HEK293 (cell line): ENCODE results near the gene HEMK1.

Source experiments
- CTCF ChIA-PET: fragments of 350-600 bp; formaldehyde crosslinking; extraction: SDS; loops from one replicate; lab custom pipeline; 2021; ENCODE audit warnings: antibody characterized with exemption; lab: Yijun Ruan, JAX
- POLR2A ChIA-PET: fragments of 300-600 bp; formaldehyde crosslinking; extraction: SDS; loops from one replicate; lab custom pipeline; 2020; ENCODE audit warnings: antibody characterized with exemption, inconsistent platforms; lab: Yijun Ruan, JAX
- H3K27ac ChIP-seq: fragments of 200-500 bp; sonication (Bioruptor generic); 2 replicates; pipeline ENCODE4 v1.5.1; 2014; ENCODE audit warnings: low read depth, low read length, control low read depth, inconsistent platforms; ENCODE audit errors: extremely low read depth
- H3K36me3 ChIP-seq, 2 experiments: fragments of 200-500 bp in 1 of 2; sonication (Bioruptor generic) in 1 of 2; 1 replicate in 1 of 2; 2 replicates in 1 of 2; pipeline ENCODE4 v1.5.1; 2014 to 2017; ENCODE audit warnings: inconsistent platforms in 2 of 2, low read length in 2 of 2; ENCODE audit not compliant: control insufficient read depth in 2 of 2, insufficient read depth in 1 of 2
- H3K4me1 ChIP-seq: fragments of 200-500 bp; sonication (Bioruptor generic); 2 replicates; pipeline ENCODE4 v1.5.1; 2014; ENCODE audit warnings: mild to moderate bottlenecking, low read length, inconsistent platforms; ENCODE audit not compliant: control insufficient read depth, insufficient read depth
- H3K4me3 ChIP-seq: 2 replicates; pipeline ENCODE4 v1.5.1; 2011; ENCODE audit warnings: low read depth, mild to moderate bottlenecking, control low read depth, low read length, moderate library complexity
- H3K9me3 ChIP-seq: fragments of 200-500 bp; sonication (Bioruptor generic); 2 replicates; pipeline ENCODE4 v1.5.1; 2014; ENCODE audit warnings: low read depth, low read length, inconsistent platforms; ENCODE audit not compliant: control insufficient read depth, insufficient read depth
- EGR2 ChIP-seq: fragments of 450-650 bp; formaldehyde crosslinking; IDR thresholded peaks from 2 replicates; pipeline ENCODE4 v1.5.1; 2016; ENCODE audit warnings: low read depth, missing biosample characterization, missing genetic modification characterization
- GFI1B ChIP-seq: fragments of 450-650 bp; formaldehyde crosslinking; IDR thresholded peaks from 2 replicates; pipeline ENCODE4 v1.5.1; 2016; ENCODE audit warnings: missing biosample characterization, missing genetic modification characterization
- HOXD13 ChIP-seq: sonication (generic); formaldehyde crosslinking; IDR thresholded peaks from 2 replicates; pipeline ENCODE4 v1.8.0; 2022; ENCODE audit warnings: missing genetic modification reagents, borderline replicate concordance
- KLF1 ChIP-seq: fragments of 450-650 bp; formaldehyde crosslinking; IDR thresholded peaks from 2 replicates; pipeline ENCODE4 v1.5.1; 2016; ENCODE audit warnings: missing biosample characterization, missing genetic modification characterization
- KLF16 ChIP-seq: fragments of 450-650 bp; formaldehyde crosslinking; IDR thresholded peaks from 2 replicates; pipeline ENCODE4 v1.5.1; 2017; ENCODE audit warnings: missing biosample characterization, missing genetic modification characterization
- KLF8 ChIP-seq: fragments of 450-650 bp; formaldehyde crosslinking; IDR thresholded peaks from 2 replicates; pipeline ENCODE4 v1.5.1; 2016; ENCODE audit warnings: missing biosample characterization, missing genetic modification characterization
- PRDM1 ChIP-seq: fragments of 450-650 bp; formaldehyde crosslinking; IDR thresholded peaks from 2 replicates; pipeline ENCODE4; 2016; ENCODE audit warnings: missing biosample characterization, missing genetic modification characterization
- TCF7L2 ChIP-seq: IDR thresholded peaks from 2 replicates; pipeline ENCODE4 v1.6.1; 2011; ENCODE audit warnings: low read depth, mild to moderate bottlenecking, inconsistent platforms, low read length, moderate library complexity, borderline replicate concordance
- YY2 ChIP-seq: fragments of 450-650 bp; formaldehyde crosslinking; IDR thresholded peaks from 2 replicates; pipeline ENCODE4 v1.5.1; 2016; ENCODE audit warnings: missing biosample characterization, missing genetic modification characterization
- ZBTB48 ChIP-seq: fragments of 450-650 bp; formaldehyde crosslinking; IDR thresholded peaks from 2 replicates; pipeline ENCODE4 v1.5.1; 2016; ENCODE audit warnings: missing biosample characterization, missing genetic modification characterization
- ZBTB8A ChIP-seq: fragments of 450-650 bp; formaldehyde crosslinking; IDR thresholded peaks from 2 replicates; pipeline ENCODE4 v1.5.1; 2016; ENCODE audit warnings: missing biosample characterization, missing genetic modification characterization
- ZFP37 ChIP-seq: fragments of 450-650 bp; formaldehyde crosslinking; IDR thresholded peaks from 2 replicates; pipeline ENCODE4 v1.5.1; 2016; ENCODE audit warnings: missing biosample characterization, missing genetic modification characterization
- ZIC2 ChIP-seq: fragments of 450-650 bp; formaldehyde crosslinking; IDR thresholded peaks from 2 replicates; pipeline ENCODE4 v1.5.1; 2016; ENCODE audit warnings: missing biosample characterization, missing genetic modification characterization
- ZNF114 ChIP-seq: fragments of 450-650 bp; formaldehyde crosslinking; IDR thresholded peaks from 2 replicates; pipeline ENCODE4 v1.5.0; 2017; ENCODE audit warnings: missing biosample characterization, missing genetic modification characterization
- ZNF133 ChIP-seq: fragments of 450-650 bp; formaldehyde crosslinking; IDR thresholded peaks from 2 replicates; pipeline ENCODE4 v1.5.1; 2016; ENCODE audit warnings: missing biosample characterization, missing genetic modification characterization
- ZNF292 ChIP-seq: fragments of 450-650 bp; formaldehyde crosslinking; IDR thresholded peaks from 2 replicates; pipeline ENCODE4 v1.5.1; 2016; ENCODE audit warnings: low read depth, missing biosample characterization, missing genetic modification characterization, borderline replicate concordance
- ZNF335 ChIP-seq: fragments of 450-650 bp; formaldehyde crosslinking; conservative IDR thresholded peaks from 2 replicates; pipeline ENCODE4 v1.5.1; 2016; ENCODE audit warnings: missing biosample characterization, missing genetic modification characterization
- ZNF416 ChIP-seq: fragments of 450-650 bp; formaldehyde crosslinking; IDR thresholded peaks from 2 replicates; pipeline ENCODE4 v1.5.1; 2016; ENCODE audit warnings: missing biosample characterization, missing genetic modification characterization
- ZNF510 ChIP-seq: fragments of 450-650 bp; formaldehyde crosslinking; IDR thresholded peaks from 2 replicates; pipeline ENCODE4 v1.5.1; 2018; ENCODE audit warnings: mild to moderate bottlenecking, missing genetic modification characterization, missing biosample characterization; ENCODE audit not compliant: insufficient replicate concordance
- ZNF521 ChIP-seq: fragments of 450-650 bp; formaldehyde crosslinking; IDR thresholded peaks from 2 replicates; pipeline ENCODE4 v1.5.1; 2017; ENCODE audit warnings: missing biosample characterization, mild to moderate bottlenecking, missing genetic modification characterization
- ZNF571 ChIP-seq: fragments of 450-650 bp; formaldehyde crosslinking; IDR thresholded peaks from 2 replicates; pipeline ENCODE4 v1.5.0; 2017; ENCODE audit warnings: missing biosample characterization, missing genetic modification characterization
- ZNF585B ChIP-seq: fragments of 450-650 bp; formaldehyde crosslinking; IDR thresholded peaks from 2 replicates; pipeline ENCODE4 v1.5.1; 2016; ENCODE audit warnings: missing biosample characterization, missing genetic modification characterization
- ZNF747 ChIP-seq: fragments of 450-650 bp; formaldehyde crosslinking; IDR thresholded peaks from 2 replicates; pipeline ENCODE4 v1.5.1; 2016; ENCODE audit warnings: missing biosample characterization, missing genetic modification characterization
- ZNF843 ChIP-seq: fragments of 450-650 bp; formaldehyde crosslinking; IDR thresholded peaks from 2 replicates; pipeline ENCODE4 v1.5.1; 2016; ENCODE audit warnings: missing biosample characterization, missing genetic modification characterization
- TF ChIP-seq, protein P1 (sequence below): fragments of 450-650 bp; formaldehyde crosslinking; optimal IDR thresholded peaks from 2 replicates; pipeline ENCODE3; 2016; ENCODE audit warnings: missing biosample characterization, mild to moderate bottlenecking, missing genetic modification characterization
- TF ChIP-seq, protein P2 (sequence below): fragments of 450-650 bp; formaldehyde crosslinking; IDR thresholded peaks from 2 replicates; pipeline ENCODE4 v1.5.0; 2017; ENCODE audit warnings: missing biosample characterization, missing genetic modification characterization, borderline replicate concordance
- TF ChIP-seq, protein P3 (sequence below): fragments of 450-650 bp; formaldehyde crosslinking; IDR thresholded peaks from 2 replicates; pipeline ENCODE4 v1.5.1; 2016; ENCODE audit warnings: missing biosample characterization, missing genetic modification characterization

Gene HEMK1

DNA sequence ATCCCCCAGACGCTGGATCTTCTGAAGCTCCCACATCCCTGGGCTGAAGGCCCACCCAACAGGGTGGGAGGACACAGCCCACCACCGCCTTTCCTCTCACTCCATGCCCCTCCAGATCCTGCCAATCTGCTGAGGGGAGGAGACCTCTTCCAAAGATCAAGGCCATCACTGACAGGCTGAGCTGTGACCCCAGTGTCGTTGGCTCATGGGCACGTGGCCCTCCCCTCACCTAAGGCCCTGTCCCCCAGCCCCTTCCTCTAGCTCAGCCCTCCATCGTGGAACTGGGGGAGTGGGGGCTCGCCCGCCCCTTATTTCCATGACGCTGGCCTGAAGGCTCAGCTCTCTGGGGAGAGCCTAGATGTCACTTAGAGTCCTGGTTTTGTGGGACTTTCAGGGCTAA lies 12.2 kb upstream of the HEMK1 start:
- Histone ChIP-seq H3K4me3 (no peak overlapping the region), H3K9me3 (no peaks in the 10 kb centered on the region), H3K36me3 (no peaks in the 10 kb centered on the region), H3K27ac (no peak overlapping the region)
- ChIA-PET POLR2A (interaction anchor here (0.9 kb wide), 1 partner anchor 12 kb away, joined by 4 read pairs; the partner anchor contains the start of gene HEMK1), CTCF (interaction anchor here (0.9 to 4.2 kb wide), 3 partner anchors 14 to 119 kb away, joined by 3 to 15 read pairs (median 3); no protein-coding TSS in a partner anchor)
- TF ChIP-seq ZNF114 (tag by site-specific recombination) (no peak), ZNF747 (tag by site-specific recombination) (no peak), KLF16 (no peak), KLF8 (no peak), EGR2 (no peak), ZFP37 (tag by site-specific recombination) (no peak), ZNF416 (tag by site-specific recombination) (no peak), YY2 (no peak)
- TF ChIP-seq, protein P1, sequence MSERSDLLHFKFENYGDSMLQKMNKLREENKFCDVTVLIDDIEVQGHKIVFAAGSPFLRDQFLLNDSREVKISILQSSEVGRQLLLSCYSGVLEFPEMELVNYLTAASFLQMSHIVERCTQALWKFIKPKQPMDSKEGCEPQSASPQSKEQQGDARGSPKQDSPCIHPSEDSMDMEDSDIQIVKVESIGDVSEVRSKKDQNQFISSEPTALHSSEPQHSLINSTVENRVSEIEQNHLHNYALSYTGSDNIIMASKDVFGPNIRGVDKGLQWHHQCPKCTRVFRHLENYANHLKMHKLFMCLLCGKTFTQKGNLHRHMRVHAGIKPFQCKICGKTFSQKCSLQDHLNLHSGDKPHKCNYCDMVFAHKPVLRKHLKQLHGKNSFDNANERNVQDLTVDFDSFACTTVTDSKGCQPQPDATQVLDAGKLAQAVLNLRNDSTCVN = no peak
- TF ChIP-seq, all 188 proteins: peak for 0
- H3K4me1 ChIP-seq = no peaks in the 10 kb centered on the region

DNA sequence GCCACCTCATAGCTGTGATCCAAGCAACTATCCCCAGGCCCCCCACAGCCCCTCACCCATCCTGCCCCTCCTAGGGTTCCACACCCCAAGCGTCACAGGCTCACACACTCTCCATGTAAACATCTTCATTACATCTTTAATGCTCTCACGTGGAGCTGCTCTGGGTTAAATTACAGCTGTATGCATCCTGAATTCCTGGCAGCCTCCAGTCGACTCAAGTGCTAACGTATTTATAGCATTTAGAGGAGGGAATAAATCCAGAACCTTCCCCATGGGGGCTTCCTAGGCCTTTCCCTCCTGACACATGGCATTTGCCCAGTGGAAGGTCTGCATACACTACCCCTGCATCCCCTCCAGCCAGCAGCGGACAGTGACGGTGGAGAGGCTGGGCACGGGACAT lies 11.4 kb upstream of the HEMK1 start:
- POLR2A ChIA-PET = interaction anchor here (0.9 kb wide), 1 partner anchor 11 kb away, joined by 4 read pairs; the partner anchor contains the start of gene HEMK1
- Histone ChIP-seq H3K4me3 (no peak overlapping the region), H3K9me3 (no peaks in the 10 kb centered on the region), H3K27ac (no peak overlapping the region), H3K4me1 (no peaks in the 10 kb centered on the region), H3K36me3 (no peaks in the 10 kb centered on the region)
- no peak for TF ChIP-seq ZNF521 (tag by site-specific recombination)
- no peak for TF ChIP-seq HOXD13 (CRISPR knock-in tag)
- TF ChIP-seq ZBTB8A = no peak
- no peak for TF ChIP-seq ZFP37 (tag by site-specific recombination)
- TF ChIP-seq ZIC2 (tag by site-specific recombination) = no peak
- TF ChIP-seq TCF7L2 = no peak
- no peak for TF ChIP-seq KLF1 (tag by site-specific recombination)
- TF ChIP-seq, protein P2, sequence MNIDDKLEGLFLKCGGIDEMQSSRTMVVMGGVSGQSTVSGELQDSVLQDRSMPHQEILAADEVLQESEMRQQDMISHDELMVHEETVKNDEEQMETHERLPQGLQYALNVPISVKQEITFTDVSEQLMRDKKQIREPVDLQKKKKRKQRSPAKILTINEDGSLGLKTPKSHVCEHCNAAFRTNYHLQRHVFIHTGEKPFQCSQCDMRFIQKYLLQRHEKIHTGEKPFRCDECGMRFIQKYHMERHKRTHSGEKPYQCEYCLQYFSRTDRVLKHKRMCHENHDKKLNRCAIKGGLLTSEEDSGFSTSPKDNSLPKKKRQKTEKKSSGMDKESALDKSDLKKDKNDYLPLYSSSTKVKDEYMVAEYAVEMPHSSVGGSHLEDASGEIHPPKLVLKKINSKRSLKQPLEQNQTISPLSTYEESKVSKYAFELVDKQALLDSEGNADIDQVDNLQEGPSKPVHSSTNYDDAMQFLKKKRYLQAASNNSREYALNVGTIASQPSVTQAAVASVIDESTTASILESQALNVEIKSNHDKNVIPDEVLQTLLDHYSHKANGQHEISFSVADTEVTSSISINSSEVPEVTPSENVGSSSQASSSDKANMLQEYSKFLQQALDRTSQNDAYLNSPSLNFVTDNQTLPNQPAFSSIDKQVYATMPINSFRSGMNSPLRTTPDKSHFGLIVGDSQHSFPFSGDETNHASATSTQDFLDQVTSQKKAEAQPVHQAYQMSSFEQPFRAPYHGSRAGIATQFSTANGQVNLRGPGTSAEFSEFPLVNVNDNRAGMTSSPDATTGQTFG (tag by site-specific recombination) = no peak
- TF ChIP-seq EGR2 = no peak
- no peak for TF ChIP-seq ZNF292 (tag by site-specific recombination)
- TF ChIP-seq, protein P3, sequence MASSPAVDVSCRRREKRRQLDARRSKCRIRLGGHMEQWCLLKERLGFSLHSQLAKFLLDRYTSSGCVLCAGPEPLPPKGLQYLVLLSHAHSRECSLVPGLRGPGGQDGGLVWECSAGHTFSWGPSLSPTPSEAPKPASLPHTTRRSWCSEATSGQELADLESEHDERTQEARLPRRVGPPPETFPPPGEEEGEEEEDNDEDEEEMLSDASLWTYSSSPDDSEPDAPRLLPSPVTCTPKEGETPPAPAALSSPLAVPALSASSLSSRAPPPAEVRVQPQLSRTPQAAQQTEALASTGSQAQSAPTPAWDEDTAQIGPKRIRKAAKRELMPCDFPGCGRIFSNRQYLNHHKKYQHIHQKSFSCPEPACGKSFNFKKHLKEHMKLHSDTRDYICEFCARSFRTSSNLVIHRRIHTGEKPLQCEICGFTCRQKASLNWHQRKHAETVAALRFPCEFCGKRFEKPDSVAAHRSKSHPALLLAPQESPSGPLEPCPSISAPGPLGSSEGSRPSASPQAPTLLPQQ (tag by site-specific recombination) = no peak
- no peak for TF ChIP-seq PRDM1 (tag by site-specific recombination)
- TF ChIP-seq ZNF335 (tag by site-specific recombination) = no peak
- no peak for TF ChIP-seq ZNF510 (tag by site-specific recombination)
- no peak for TF ChIP-seq ZBTB48
- TF ChIP-seq GFI1B (tag by site-specific recombination) = no peak
- TF ChIP-seq ZNF585B (tag by site-specific recombination) = no peak
- TF ChIP-seq ZNF133 (tag by site-specific recombination) = no peak
- no peak for TF ChIP-seq ZNF571 (tag by site-specific recombination)
- no peak for TF ChIP-seq ZNF843 (tag by site-specific recombination)
- CTCF ChIA-PET = interaction anchor here (0.6 kb wide), 1 partner anchor 208 kb away, joined by 3 read pairs; the partner anchor contains the start of genes CYB561D2 and NPRL2
